ENCODE data around the gene SELENOW. TPM values are rescaled to one million over a fixed set of nuclear protein-coding genes. Genes with fewer than 3 reads are reported as not detected.
"Not testable (repeated sequence)": the region's sequence is repeated elsewhere in the genome, so short reads cannot be mapped to it uniquely, and the experiment has no call there.

The SELENOW gene
- total RNA-seq, 1 donor from 2014 or later = 204 TPM

- TF ChIP-seq CTCF (IDR thresholded peaks at IDR 0.05) = no peak
- Mint-ChIP-seq H3K27me3 (ENCODE audit: unreplicated experiment) (no peaks in the 10 kb centered on the region), H3K27ac (ENCODE audit: unreplicated experiment) (peak overlapping the region; percentile 95), H3K36me3 (ENCODE audit: unreplicated experiment) (peaks cover 19% of the 10 kb centered on the region), H3K4me1 (ENCODE audit: unreplicated experiment) (peaks cover 27% of the 10 kb centered on the region), H3K9me3 (ENCODE audit: unreplicated experiment) (no peaks in the 10 kb centered on the region), H3K4me3 (ENCODE audit: unreplicated experiment) (peak overlapping the region; percentile 99)
- no peak for DNase-seq (ENCODE audit: extremely low spot score, unreplicated experiment)
Measured at GRCh38 chr19:47778954-47779351, 450 bp downstream of the SELENOW start.

- no peak for DNase-seq (ENCODE audit: extremely low spot score, unreplicated experiment)
- H3K4me1 Mint-ChIP-seq (ENCODE audit: unreplicated experiment) = peaks cover 27% of the 10 kb centered on the region
- no peaks in the 10 kb centered on the region for H3K9me3 Mint-ChIP-seq (ENCODE audit: unreplicated experiment)
- H3K27me3 Mint-ChIP-seq (ENCODE audit: unreplicated experiment) = no peaks in the 10 kb centered on the region
- no peak for TF ChIP-seq CTCF (IDR thresholded peaks at IDR 0.05)
- peaks cover 25% of the 10 kb centered on the region for H3K36me3 Mint-ChIP-seq (ENCODE audit: unreplicated experiment)
- peak overlapping the region; percentile 95 for H3K27ac Mint-ChIP-seq (ENCODE audit: unreplicated experiment)
- H3K4me3 Mint-ChIP-seq (ENCODE audit: unreplicated experiment) = peak overlapping the region; percentile 99
Measured at GRCh38 chr19:47779524-47780214, 1.2 kb downstream of the SELENOW start.

- Mint-ChIP-seq H3K4me1 (ENCODE audit: unreplicated experiment) (peaks cover 27% of the 10 kb centered on the region), H3K27me3 (ENCODE audit: unreplicated experiment) (no peaks in the 10 kb centered on the region), H3K4me3 (ENCODE audit: unreplicated experiment) (peak overlapping the region; percentile 99), H3K9me3 (ENCODE audit: unreplicated experiment) (no peaks in the 10 kb centered on the region), H3K27ac (ENCODE audit: unreplicated experiment) (peak overlapping the region; percentile 95), H3K36me3 (ENCODE audit: unreplicated experiment) (peaks cover 25% of the 10 kb centered on the region)
- no peak for TF ChIP-seq CTCF (IDR thresholded peaks at IDR 0.05)
- DNase-seq (ENCODE audit: extremely low spot score, unreplicated experiment) = no peak
Measured at GRCh38 chr19:47780215-47780551, 1.7 kb downstream of the SELENOW start.

GRCh38 chr19:47781590-47782262 is 3.2 kb downstream of the SELENOW start:
- H3K36me3 Mint-ChIP-seq (ENCODE audit: unreplicated experiment) = peaks cover 25% of the 10 kb centered on the region
- peaks cover 27% of the 10 kb centered on the region for H3K4me1 Mint-ChIP-seq (ENCODE audit: unreplicated experiment)
- no peak for TF ChIP-seq CTCF (IDR thresholded peaks at IDR 0.05)
- DNase-seq (ENCODE audit: extremely low spot score, unreplicated experiment) = no peak
- no peak overlapping the region for H3K27ac Mint-ChIP-seq (ENCODE audit: unreplicated experiment)
- H3K4me3 Mint-ChIP-seq (ENCODE audit: unreplicated experiment) = no peak overlapping the region
- no peaks in the 10 kb centered on the region for H3K27me3 Mint-ChIP-seq (ENCODE audit: unreplicated experiment)
- H3K9me3 Mint-ChIP-seq (ENCODE audit: unreplicated experiment) = no peaks in the 10 kb centered on the region

- no peak for DNase-seq (ENCODE audit: extremely low spot score, unreplicated experiment)
- H3K36me3 Mint-ChIP-seq (ENCODE audit: unreplicated experiment) = peaks cover 20% of the 10 kb centered on the region
- no peak overlapping the region for H3K4me3 Mint-ChIP-seq (ENCODE audit: unreplicated experiment)
- no peaks in the 10 kb centered on the region for H3K27me3 Mint-ChIP-seq (ENCODE audit: unreplicated experiment)
- H3K9me3 Mint-ChIP-seq (ENCODE audit: unreplicated experiment) = no peaks in the 10 kb centered on the region
- H3K27ac Mint-ChIP-seq (ENCODE audit: unreplicated experiment) = no peak overlapping the region
- H3K4me1 Mint-ChIP-seq (ENCODE audit: unreplicated experiment) = peaks cover 7% of the 10 kb centered on the region
- TF ChIP-seq CTCF (IDR thresholded peaks at IDR 0.05) = no peak
Measured at GRCh38 chr19:47786566-47786965, 8.1 kb downstream of the SELENOW start.

GRCh38 chr19:47787307-47787706 is 8.8 kb downstream of the SELENOW start:
- not testable (repeated sequence) for H3K4me1 Mint-ChIP-seq (ENCODE audit: unreplicated experiment); H3K27ac Mint-ChIP-seq (ENCODE audit: unreplicated experiment); H3K27me3 Mint-ChIP-seq (ENCODE audit: unreplicated experiment); DNase-seq (ENCODE audit: extremely low spot score, unreplicated experiment); H3K9me3 Mint-ChIP-seq (ENCODE audit: unreplicated experiment); H3K4me3 Mint-ChIP-seq (ENCODE audit: unreplicated experiment)
- peaks cover 13% of the 10 kb centered on the region for H3K36me3 Mint-ChIP-seq (ENCODE audit: unreplicated experiment)

- not testable (repeated sequence) for H3K27ac Mint-ChIP-seq (ENCODE audit: unreplicated experiment); H3K27me3 Mint-ChIP-seq (ENCODE audit: unreplicated experiment); H3K9me3 Mint-ChIP-seq (ENCODE audit: unreplicated experiment); H3K4me3 Mint-ChIP-seq (ENCODE audit: unreplicated experiment); H3K4me1 Mint-ChIP-seq (ENCODE audit: unreplicated experiment); DNase-seq (ENCODE audit: extremely low spot score, unreplicated experiment); H3K36me3 Mint-ChIP-seq (ENCODE audit: unreplicated experiment)
Measured at GRCh38 chr19:47789811-47790210, 11.3 kb downstream of the SELENOW start.

All from osteocyte (in vitro differentiated cells).